Activated naive CD8-positive, alpha-beta T cell treated with anti-CD3 and anti-CD28 coated beads for 36 hours (primary cell): Measurements from ENCODE around the gene ZNF500. TPM values are rescaled to one million over a fixed set of nuclear protein-coding genes. Genes with fewer than 3 reads are reported as not detected.
"Not testable (repeated sequence)": the region's sequence is repeated elsewhere in the genome, so short reads cannot be mapped to it uniquely, and the experiment has no call there.

ENCODE experiments used
- DNase-seq: peaks from one replicate; pipeline ENCODE4 v3.0.0; 2021
- H3K27ac Mint-ChIP-seq: one replicate; pipeline ENCODE4 v1.8.0; 2022; ENCODE audit warnings: mild to moderate bottlenecking, moderate library complexity, mixed read lengths
- H3K27me3 Mint-ChIP-seq: one replicate; pipeline ENCODE4 v1.8.0; 2022; ENCODE audit warnings: mild to moderate bottlenecking, mixed read lengths
- H3K36me3 Mint-ChIP-seq: one replicate; pipeline ENCODE4 v1.8.0; 2021; ENCODE audit warnings: mild to moderate bottlenecking, mixed read lengths
- H3K4me1 Mint-ChIP-seq: one replicate; pipeline ENCODE4 v1.8.0; 2021; ENCODE audit warnings: mixed read lengths
- H3K4me3 Mint-ChIP-seq: one replicate; pipeline ENCODE4 v1.8.0; 2022; ENCODE audit warnings: mild to moderate bottlenecking, moderate library complexity, mixed read lengths
- H3K9me3 Mint-ChIP-seq: one replicate; pipeline ENCODE4 v1.8.0; 2022; ENCODE audit warnings: mixed read lengths
- total RNA-seq, 2 experiments: library from RNA; stranded (reverse); gene quantifications; one replicate each; pipeline ENCODE4 v1.2.3, GENCODE V29; 2021

ZNF500 gene
- total RNA-seq, 2 experiments from 2014 or later: 7.5 to 9.3 TPM

DNA sequence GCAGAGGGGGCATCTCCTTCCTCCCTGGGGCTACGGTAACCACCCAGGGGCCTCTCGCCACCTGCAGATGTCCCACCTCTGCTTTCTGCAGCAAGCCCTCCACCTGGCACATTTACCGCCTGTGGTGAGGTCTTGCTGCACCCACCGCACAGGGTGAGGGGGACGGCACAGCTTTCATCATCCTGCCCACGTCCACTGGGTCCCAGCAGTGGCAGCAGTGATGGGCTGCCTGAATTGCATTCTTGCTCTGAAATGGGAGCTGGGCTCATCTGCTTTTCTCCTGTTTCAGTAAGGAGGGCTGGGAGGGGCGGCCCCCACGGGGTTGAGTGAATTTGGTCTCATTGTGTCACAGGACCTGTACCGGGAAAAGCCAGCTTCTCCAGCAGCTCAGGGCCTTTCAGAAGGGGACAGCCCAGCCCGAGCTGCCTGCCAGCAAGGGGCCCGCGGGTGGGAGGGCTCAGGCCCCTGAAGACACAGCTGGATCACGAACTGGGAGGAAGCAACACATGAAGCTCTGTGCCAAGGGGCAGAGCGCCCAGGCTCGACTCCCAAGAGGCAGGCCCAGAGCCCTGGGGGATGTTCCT lies 19.9 kb downstream of the ZNF500 start:
- no peak overlapping the region for H3K4me3 Mint-ChIP-seq
- peaks cover 39% of the 10 kb centered on the region for H3K4me1 Mint-ChIP-seq
- DNase-seq: peak; percentile 18
- peaks cover 2% of the 10 kb centered on the region for H3K36me3 Mint-ChIP-seq
- peak overlapping the region; percentile 88 for H3K27ac Mint-ChIP-seq
- no peaks in the 10 kb centered on the region for H3K27me3 Mint-ChIP-seq
- no peaks in the 10 kb centered on the region for H3K9me3 Mint-ChIP-seq

- Mint-ChIP-seq H3K27me3 (no peaks in the 10 kb centered on the region), H3K9me3 (no peaks in the 10 kb centered on the region), H3K27ac (peak overlapping the region; percentile 4), H3K4me3 (no peak overlapping the region), H3K36me3 (peaks cover 2% of the 10 kb centered on the region), H3K4me1 (peaks cover 39% of the 10 kb centered on the region)
- no peak for DNase-seq
These were observed 20.7 kb downstream of the ZNF500 start for GRCh38 chr16:4746215-4746614.

- Mint-ChIP-seq H3K36me3 (peaks cover 2% of the 10 kb centered on the region), H3K4me1 (peaks cover 39% of the 10 kb centered on the region), H3K4me3 (no peak overlapping the region), H3K9me3 (no peaks in the 10 kb centered on the region), H3K27ac (no peak overlapping the region), H3K27me3 (no peaks in the 10 kb centered on the region)
- DNase-seq: no peak
These were observed 21.7 kb downstream of the ZNF500 start for GRCh38 chr16:4745274-4745569.

DNA sequence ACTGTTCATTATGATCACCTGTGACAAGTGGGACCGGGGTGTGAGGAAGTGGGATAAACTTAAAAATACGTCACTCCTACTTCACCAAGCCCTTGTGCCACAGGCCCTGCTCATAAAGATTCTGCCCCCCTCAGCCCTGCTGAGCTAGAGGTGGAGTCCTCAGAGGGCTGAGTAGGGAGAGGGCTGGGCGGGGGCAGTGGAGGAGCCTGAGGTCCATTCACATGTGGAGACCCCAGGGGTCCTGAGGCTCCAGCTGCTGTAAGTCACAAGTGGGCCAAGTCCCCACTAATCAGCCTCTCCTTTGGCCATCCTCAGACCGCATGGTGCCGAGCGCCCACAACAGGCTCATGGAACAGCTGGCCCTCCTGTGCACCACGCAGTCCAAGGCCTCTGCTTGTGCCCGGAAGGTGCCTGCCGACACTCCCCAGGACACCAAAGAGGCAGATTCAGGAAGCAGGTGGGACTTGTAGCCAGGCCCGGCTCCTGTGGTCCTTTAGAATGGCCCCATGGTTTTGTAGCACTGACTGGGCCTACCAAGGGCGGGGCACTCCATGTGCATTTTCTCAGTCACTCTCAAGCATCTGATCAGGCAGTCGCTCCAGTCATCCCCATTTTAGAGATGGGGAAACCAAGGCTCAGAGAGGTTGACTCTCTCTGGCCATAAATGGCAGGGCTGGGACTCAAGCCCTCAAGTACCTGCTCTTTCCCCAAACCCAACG lies 22.2 kb downstream of the ZNF500 start:
- DNase-seq: no peak
- Mint-ChIP-seq H3K27me3 (no peaks in the 10 kb centered on the region), H3K27ac (no peak overlapping the region), H3K36me3 (peaks cover 2% of the 10 kb centered on the region), H3K4me3 (no peak overlapping the region), H3K4me1 (peaks cover 39% of the 10 kb centered on the region), H3K9me3 (no peaks in the 10 kb centered on the region)

DNA sequence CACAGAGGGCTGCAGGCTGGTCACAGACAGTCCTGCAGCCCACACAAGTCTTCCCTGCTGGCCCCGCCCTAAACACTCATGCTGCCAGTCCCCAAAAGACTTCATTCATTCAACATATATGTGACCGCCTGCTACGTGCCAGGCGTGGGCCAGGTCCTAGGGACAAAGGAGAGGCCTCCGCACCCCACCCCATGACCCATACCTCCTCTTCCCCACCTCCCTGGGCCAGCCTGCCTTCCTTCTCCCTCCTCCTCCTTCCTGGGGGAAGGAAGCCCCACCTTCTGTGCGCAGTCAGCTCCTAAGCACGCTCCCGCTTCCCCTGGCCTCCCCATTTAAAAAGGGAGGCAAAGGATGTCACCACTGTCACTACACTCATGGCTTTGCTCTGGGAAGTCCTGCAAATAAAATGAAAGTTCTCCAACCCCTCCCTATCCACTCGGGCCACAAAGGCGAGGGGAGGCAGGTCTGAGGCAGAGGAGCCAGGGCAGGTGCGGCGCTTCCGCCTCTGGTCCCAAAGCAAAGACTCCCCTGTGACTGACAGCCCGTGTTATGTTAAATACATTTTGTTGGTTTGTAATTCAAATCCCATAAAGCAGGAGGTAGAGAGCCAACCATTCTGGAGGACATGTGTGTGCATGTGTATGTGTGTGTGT lies 23.6 kb downstream of the ZNF500 start:
- H3K36me3 Mint-ChIP-seq: no peaks in the 10 kb centered on the region
- peak; percentile 16 for DNase-seq
- peaks cover 34% of the 10 kb centered on the region for H3K4me1 Mint-ChIP-seq
- H3K9me3 Mint-ChIP-seq: no peaks in the 10 kb centered on the region
- no peaks in the 10 kb centered on the region for H3K27me3 Mint-ChIP-seq
- H3K4me3 Mint-ChIP-seq: peak overlapping the region; percentile 63
- peak overlapping the region; percentile 44 for H3K27ac Mint-ChIP-seq

DNA sequence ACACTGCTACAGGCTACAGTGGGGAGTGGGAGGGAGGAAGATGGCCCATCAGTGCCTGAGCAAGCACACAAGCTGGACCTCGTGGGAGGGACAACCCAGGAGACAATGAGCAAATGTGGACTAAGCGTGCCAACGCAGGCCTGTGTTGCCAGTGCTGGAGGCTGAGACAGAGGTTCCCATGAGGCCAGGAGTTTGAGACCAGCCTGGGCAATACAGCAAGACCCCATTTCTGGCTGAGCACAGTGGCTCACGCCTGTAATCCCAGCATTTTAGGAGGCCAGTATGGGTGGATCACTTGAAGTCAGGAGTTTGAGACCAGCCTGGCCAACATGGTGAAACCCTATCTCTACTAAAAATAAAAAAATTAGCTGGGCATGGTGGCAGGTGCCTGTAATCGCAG lies 28.6 kb downstream of the ZNF500 start:
- not testable (repeated sequence) for H3K27ac Mint-ChIP-seq, H3K9me3 Mint-ChIP-seq, DNase-seq, H3K27me3 Mint-ChIP-seq, H3K4me3 Mint-ChIP-seq, H3K36me3 Mint-ChIP-seq
- H3K4me1 Mint-ChIP-seq: peaks cover 14% of the 10 kb centered on the region

DNA sequence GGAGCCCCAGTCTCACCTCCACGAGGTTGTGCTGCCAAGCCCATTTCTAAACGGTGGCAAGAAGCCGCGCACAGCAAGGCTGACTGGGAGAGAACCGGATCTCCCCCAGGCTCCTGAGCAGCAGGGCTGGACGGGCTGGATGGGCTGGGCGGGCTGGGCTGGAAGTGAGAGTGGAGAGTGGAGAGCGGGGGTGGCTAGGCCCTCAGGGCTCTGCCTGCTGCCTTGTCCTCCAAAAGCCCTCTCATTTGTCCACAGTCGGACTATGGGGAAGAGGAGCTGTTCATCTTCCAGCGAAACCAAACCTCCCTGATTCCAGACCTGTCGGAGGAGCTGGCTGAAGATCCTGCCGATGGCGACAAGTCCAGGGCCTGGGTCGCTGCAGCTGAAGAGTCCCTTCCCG lies 29.4 kb downstream of the ZNF500 start:
- DNase-seq: no peak
- Mint-ChIP-seq H3K27me3 (no peaks in the 10 kb centered on the region), H3K36me3 (no peaks in the 10 kb centered on the region), H3K4me3 (no peak overlapping the region), H3K4me1 (peaks cover 8% of the 10 kb centered on the region), H3K9me3 (no peaks in the 10 kb centered on the region), H3K27ac (no peak overlapping the region)

DNA sequence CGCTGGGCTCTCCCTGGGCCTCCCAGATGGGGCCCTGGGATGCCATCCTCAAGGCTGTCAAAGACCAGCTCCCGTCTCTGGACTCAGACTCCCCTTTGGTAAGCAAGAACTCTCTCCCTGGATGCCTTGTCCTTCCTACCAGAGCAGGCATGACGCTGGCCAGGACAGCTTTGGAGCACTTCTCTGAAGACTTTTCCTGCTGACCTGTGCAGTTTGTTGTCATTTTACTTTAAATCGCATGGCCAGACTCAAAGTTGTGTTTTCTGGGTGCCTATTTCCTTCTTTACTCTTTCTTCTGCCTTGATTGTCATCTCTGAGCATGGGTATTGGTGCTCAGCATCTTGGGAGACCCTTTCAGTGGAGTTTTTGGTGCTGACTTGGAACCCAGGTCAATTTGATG lies 30.4 kb downstream of the ZNF500 start:
- Mint-ChIP-seq H3K9me3 (no peaks in the 10 kb centered on the region), H3K27ac (no peak overlapping the region), H3K4me3 (no peak overlapping the region), H3K27me3 (no peaks in the 10 kb centered on the region), H3K36me3 (no peaks in the 10 kb centered on the region), H3K4me1 (peaks cover 15% of the 10 kb centered on the region)
- DNase-seq: no peak

- Mint-ChIP-seq H3K27ac (peak overlapping the region; percentile 86), H3K27me3 (no peaks in the 10 kb centered on the region), H3K36me3 (no peaks in the 10 kb centered on the region), H3K9me3 (no peaks in the 10 kb centered on the region), H3K4me1 (peaks cover 15% of the 10 kb centered on the region), H3K4me3 (peak overlapping the region; percentile 88)
- DNase-seq: peak; percentile 95
These were observed 32.0 kb downstream of the ZNF500 start for GRCh38 chr16:4734730-4735535.

GRCh38 chr16:4734063-4734729 lies 32.8 kb downstream of the ZNF500 start, which contains the start of the genes ANKS3 and DNAAF8:
ANKS3 (minus strand) TSS chr16:4734271; CDS start chr16:4730149, 4,122 bp downstream.
DNAAF8 (plus strand) TSS chr16:4734537; CDS start chr16:4736515, 1,978 bp downstream.
- peak within 1 kb of the TSS; percentile 88 for H3K4me3 Mint-ChIP-seq
- H3K9me3 Mint-ChIP-seq: no peaks in the 10 kb centered on the region
- peak within 1 kb of the TSS; percentile 86 for H3K27ac Mint-ChIP-seq
- H3K4me1 Mint-ChIP-seq: peaks cover 15% of the 10 kb centered on the region
- DNase-seq: peak; percentile 87
- no peaks in the 10 kb centered on the region for H3K36me3 Mint-ChIP-seq
- H3K27me3 Mint-ChIP-seq: no peaks in the 10 kb centered on the region

GRCh38 chr16:4733747-4734062 lies 33.3 kb downstream of the ZNF500 start:
- H3K27me3 Mint-ChIP-seq: no peaks in the 10 kb centered on the region
- H3K4me3 Mint-ChIP-seq: peak overlapping the region; percentile 88
- no peaks in the 10 kb centered on the region for H3K9me3 Mint-ChIP-seq
- H3K4me1 Mint-ChIP-seq: peaks cover 15% of the 10 kb centered on the region
- no peak for DNase-seq
- H3K27ac Mint-ChIP-seq: peak overlapping the region; percentile 75
- H3K36me3 Mint-ChIP-seq: peaks cover 2% of the 10 kb centered on the region

- peak overlapping the region; percentile 88 for H3K4me3 Mint-ChIP-seq
- no peaks in the 10 kb centered on the region for H3K9me3 Mint-ChIP-seq
- peaks cover 4% of the 10 kb centered on the region for H3K36me3 Mint-ChIP-seq
- H3K27me3 Mint-ChIP-seq: no peaks in the 10 kb centered on the region
- H3K27ac Mint-ChIP-seq: peak overlapping the region; percentile 75
- peaks cover 15% of the 10 kb centered on the region for H3K4me1 Mint-ChIP-seq
- DNase-seq: no peak
These were observed 33.7 kb downstream of the ZNF500 start for GRCh38 chr16:4733211-4733742.

- peaks cover 4% of the 10 kb centered on the region for H3K36me3 Mint-ChIP-seq
These were observed 37.1 kb downstream of the ZNF500 start for GRCh38 chr16:4729876-4730275.

GRCh38 chr16:4728676-4729075 lies 38.3 kb downstream of the ZNF500 start:
- peaks cover 4% of the 10 kb centered on the region for H3K36me3 Mint-ChIP-seq
- H3K27me3 Mint-ChIP-seq: no peaks in the 10 kb centered on the region
- DNase-seq: no peak
- no peak overlapping the region for H3K4me3 Mint-ChIP-seq
- no peaks in the 10 kb centered on the region for H3K9me3 Mint-ChIP-seq
- no peak overlapping the region for H3K27ac Mint-ChIP-seq
- peaks cover 10% of the 10 kb centered on the region for H3K4me1 Mint-ChIP-seq

More at GRCh38 chr16:4729876-4730275, 37.1 kb downstream of the ZNF500 start:
- Mint-ChIP-seq H3K4me3 (no peak overlapping the region), H3K4me1 (peaks cover 11% of the 10 kb centered on the region), H3K9me3 (no peaks in the 10 kb centered on the region), H3K27me3 (no peaks in the 10 kb centered on the region), H3K27ac (no peak overlapping the region)
- no peak for DNase-seq
